HG03432 (cell line): ENCODE data around the gene ROR2.
A peak's percentile ranks its signal among the peaks of the same experiment; 100 is the strongest.

Source experiments
- ATAC-seq: cut with Tn5 transposase; IDR thresholded peaks from one replicate; pipeline ENCODE4 v1.9.1; 2021; ENCODE audit warnings: mild to moderate bottlenecking, moderate library complexity; ENCODE audit not compliant: unreplicated experiment

Gene ROR2

GRCh38 chr9:91781906-91782305, 168.1 kb downstream of the ROR2 start:
- ATAC-seq: no peak

GRCh38 chr9:91781116-91781515, 168.9 kb downstream of the ROR2 start:
- ATAC-seq: no peak

GRCh38 chr9:91778031-91778430, 172.0 kb downstream of the ROR2 start:
- ATAC-seq: no peak

GRCh38 chr9:91777292-91777830, 172.7 kb downstream of the ROR2 start:
- ATAC-seq: no peak

- no peak for ATAC-seq
Observed at GRCh38 chr9:91776409-91777291, 173.4 kb downstream of the ROR2 start.

GRCh38 chr9:91775708-91776028, 174.4 kb downstream of the ROR2 start:
- no peak for ATAC-seq

GRCh38 chr9:91775011-91775707, 174.9 kb downstream of the ROR2 start:
- ATAC-seq: no peak

GRCh38 chr9:91773156-91773555, 176.9 kb downstream of the ROR2 start:
- ATAC-seq: no peak

- ATAC-seq: no peak
Observed at GRCh38 chr9:91771864-91772263, 178.2 kb downstream of the ROR2 start.

GRCh38 chr9:91771027-91771426, 179.0 kb downstream of the ROR2 start:
- ATAC-seq: no peak

- no peak for ATAC-seq
Observed at GRCh38 chr9:91770229-91770628, 179.8 kb downstream of the ROR2 start.

GRCh38 chr9:91768977-91769916, 180.8 kb downstream of the ROR2 start:
- no peak for ATAC-seq

GRCh38 chr9:91768507-91768906, 181.5 kb downstream of the ROR2 start:
- ATAC-seq: no peak

GRCh38 chr9:91766315-91767069, 183.5 kb downstream of the ROR2 start:
- ATAC-seq: no peak

GRCh38 chr9:91765296-91765695, 184.7 kb downstream of the ROR2 start:
- no peak for ATAC-seq

GRCh38 chr9:91764661-91765060, 185.4 kb downstream of the ROR2 start:
- no peak for ATAC-seq

- ATAC-seq: no peak
Observed at GRCh38 chr9:91761362-91761761, 188.7 kb downstream of the ROR2 start.

- ATAC-seq: no peak
Observed at GRCh38 chr9:91760906-91761305, 189.1 kb downstream of the ROR2 start.

- ATAC-seq: peak; percentile 68
Observed at GRCh38 chr9:91758491-91758981, 191.5 kb downstream of the ROR2 start.

GRCh38 chr9:91757782-91758181, 192.2 kb downstream of the ROR2 start:
- no peak for ATAC-seq
